GM19438 (cell line): Measurements from ENCODE around the gene PLXND1.

Source experiments
- ATAC-seq: cut with Tn5 transposase; IDR thresholded peaks from one replicate; pipeline ENCODE4 v1.9.1; 2021; ENCODE audit warnings: low read depth; ENCODE audit not compliant: unreplicated experiment

PLXND1 gene

DNA sequence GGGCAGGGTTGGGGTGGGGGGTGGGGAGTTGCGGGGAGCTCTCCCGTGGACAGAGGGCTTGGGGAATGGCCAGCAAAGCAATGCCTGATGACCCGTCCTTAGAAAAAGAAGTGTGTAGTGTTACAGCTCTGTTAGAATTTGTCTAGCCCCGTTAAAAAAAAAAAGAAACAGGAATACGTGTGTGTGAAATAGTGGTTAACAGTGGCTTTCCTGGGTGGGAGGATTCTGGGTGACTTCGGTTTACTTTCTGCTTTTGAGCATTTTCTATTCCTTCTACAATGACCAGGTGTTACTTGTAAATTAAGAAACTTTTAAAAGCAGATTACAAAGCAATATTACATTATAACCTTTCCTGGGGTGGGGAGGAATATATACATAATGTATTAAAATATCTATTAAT lies 38.5 kb downstream of the PLXND1 start:
- no peak for ATAC-seq

DNA sequence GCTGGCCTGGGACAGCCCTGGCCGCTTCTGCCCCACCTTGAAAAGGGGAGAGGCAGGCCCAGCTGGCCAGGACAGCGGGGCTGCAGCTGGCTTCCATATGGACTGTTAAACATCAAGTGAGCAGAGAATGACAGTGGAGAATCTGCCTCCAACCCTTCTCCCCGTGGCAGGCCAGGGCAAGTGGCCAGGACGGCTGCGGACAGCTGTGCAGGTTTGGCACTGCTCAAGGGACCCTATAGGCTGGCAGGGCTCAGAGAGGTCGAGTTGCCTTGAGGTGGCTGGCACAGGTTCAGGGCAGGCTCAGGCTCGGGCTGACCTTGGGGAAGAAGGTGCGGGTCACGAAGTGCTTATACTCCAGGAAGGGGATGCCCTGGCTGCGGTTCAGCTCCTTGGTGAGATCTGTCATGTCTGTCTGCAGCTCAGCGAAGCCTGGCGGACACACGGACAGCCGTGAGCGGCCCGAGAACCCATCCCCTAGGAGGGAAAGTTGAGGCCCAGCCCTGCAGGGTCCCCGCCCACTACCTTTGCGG lies 39.2 kb downstream of the PLXND1 start:
- ATAC-seq, result no peak

DNA sequence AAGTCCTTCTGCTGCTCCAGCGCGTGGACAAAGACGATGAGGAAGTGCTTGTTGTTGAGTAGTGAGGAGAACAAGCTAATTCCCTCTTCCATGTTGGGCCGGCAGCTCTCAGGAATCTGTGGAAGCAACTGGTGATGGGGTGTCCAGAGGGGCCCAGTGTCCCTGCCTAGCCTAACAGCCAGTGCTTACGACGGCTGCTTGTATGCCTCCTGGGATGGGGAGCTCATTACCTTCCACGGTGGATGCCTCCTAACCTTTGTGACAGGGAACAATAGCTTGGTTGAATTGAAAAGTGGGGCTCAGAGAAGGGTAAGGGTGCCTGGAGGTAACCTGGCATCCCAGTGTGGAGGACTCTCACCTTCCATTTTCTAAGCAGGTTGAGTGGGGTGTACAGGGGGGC lies 40.6 kb downstream of the PLXND1 start:
- no peak for ATAC-seq

DNA sequence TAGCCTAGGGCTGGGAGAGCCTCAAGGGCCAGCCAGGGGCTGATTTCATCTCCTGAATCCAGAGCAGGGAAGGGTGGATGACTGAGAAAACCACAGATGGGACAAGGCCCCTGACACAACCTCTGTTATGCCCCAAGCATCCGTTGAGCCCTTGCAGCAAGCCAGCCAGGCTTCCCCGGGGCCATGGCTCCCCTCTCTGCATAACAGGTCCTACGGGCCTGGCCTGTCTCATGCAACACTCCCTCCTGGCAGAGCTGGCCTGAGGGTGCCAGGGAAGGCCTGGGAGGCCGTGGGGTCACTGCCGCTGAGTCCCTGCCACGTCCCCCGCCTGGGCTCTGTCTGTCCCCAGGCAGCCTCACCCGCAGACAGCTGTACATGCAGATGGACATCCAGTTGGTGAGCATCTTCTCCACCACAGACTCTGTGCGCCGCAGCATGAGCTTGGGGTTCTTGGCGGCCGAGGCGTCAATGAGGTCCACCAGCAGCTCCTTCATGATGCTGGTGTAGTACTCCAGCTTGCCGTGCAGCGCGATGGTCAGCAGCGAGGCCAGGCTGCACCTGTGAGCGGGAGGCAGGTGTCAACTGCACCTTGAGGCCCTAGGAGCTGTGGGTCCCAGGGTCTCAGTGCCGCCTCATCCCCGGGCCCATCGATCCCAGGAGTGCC lies 41.4 kb downstream of the PLXND1 start:
- ATAC-seq, result no peak

DNA sequence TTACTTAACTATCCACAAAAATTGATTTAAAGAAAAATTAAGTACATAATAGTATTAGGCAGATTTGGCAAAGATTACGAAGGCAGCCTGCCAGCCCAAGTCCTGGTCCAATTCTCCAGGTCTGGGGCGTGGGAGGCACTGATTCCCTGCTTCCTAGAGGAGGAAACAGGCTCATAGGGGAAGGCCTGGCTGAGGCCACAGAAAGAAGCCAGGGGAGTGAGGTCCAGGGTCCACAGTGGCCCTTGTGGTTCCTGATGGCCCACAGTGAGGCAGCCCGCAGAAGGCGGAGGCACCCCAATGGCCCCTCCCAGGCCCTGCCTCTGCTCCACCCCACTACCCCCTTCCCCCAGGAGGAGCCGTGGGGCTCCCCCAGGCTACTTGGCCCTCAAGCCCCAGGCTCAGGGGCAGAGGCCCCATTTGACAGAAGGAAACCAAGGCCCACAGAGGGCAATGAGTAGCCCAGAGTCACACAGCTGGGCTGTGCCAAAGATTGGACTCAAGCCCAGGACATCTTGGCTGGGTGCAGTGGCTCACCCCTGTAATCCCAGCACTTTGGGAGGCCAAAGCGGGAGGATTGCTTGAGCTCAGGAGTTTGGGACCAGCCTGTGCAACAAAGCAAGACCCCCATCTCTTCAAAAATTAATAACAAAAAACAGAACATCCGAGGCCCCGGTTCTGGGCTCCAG lies 42.5 kb downstream of the PLXND1 start:
- ATAC-seq, result no peak

DNA sequence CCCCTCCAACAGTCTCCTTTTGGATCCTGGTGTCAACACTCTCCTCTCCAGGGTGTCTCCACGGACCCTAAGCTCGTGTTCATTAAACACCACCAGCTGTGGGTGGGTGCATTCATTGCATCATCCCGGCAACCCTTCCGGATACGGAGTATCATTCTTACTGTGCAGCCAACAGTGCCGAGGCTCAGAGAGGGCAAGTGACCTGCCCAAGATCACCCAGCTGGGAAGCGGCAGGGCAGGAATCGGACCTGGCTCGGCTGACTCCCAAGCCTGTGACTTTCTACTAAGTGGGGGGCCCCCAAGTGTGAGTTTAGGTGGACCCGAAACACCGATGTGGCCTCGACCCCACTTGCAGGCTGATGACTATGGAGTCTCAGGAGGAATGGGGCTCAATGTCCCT lies 43.1 kb downstream of the PLXND1 start:
- no peak for ATAC-seq

DNA sequence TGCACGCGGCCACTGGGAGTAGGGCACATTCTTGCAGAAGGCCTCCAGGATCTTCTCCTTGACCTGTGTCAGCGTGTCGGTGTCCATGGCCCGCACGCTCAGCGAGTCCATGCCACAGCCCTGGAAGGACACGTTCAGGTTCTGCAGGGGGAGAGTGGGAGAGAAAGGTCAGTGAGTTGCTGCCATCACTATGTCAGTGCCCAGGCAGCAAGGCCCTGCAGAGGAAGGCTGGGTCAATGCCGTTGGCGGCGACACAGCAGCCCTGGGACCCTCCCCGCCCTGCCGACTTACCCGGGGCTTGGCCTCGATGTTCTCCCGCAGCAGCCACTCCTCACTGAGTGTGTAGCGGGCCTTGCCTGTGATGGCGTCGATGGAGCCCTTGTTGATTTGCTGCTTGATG lies 43.7 kb downstream of the PLXND1 start:
- ATAC-seq, result no peak

DNA sequence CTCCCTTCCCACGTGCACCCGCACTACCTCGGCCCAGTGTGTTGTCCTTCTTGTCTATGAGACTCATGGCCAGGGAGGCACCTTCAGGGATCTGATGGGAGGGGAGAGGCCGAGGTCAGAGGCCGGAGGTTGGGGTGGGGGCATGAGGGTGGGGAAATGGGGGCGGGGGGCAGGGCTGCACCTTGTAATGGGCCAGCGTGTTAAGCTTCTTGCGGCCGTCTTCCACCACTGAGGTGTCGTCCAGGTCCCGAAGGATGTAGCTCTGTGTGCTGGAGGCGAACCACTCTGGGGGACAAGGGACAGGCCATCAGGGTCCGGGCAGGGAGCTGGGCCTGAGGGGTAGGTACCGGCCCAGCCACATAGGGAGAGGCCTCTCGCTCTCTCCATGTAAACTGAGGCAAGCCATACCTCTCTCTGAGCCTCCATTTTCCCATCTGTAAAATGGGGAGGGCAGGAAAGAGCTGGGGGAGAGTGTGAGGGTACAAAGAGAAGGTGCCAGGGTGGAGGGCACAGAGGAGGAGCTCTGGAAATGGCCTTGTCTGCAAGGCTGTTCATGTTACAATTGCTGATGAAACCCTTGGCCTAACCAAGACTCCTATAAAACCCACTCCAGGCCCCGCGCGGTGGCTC lies 44.7 kb downstream of the PLXND1 start:
- no peak for ATAC-seq

DNA sequence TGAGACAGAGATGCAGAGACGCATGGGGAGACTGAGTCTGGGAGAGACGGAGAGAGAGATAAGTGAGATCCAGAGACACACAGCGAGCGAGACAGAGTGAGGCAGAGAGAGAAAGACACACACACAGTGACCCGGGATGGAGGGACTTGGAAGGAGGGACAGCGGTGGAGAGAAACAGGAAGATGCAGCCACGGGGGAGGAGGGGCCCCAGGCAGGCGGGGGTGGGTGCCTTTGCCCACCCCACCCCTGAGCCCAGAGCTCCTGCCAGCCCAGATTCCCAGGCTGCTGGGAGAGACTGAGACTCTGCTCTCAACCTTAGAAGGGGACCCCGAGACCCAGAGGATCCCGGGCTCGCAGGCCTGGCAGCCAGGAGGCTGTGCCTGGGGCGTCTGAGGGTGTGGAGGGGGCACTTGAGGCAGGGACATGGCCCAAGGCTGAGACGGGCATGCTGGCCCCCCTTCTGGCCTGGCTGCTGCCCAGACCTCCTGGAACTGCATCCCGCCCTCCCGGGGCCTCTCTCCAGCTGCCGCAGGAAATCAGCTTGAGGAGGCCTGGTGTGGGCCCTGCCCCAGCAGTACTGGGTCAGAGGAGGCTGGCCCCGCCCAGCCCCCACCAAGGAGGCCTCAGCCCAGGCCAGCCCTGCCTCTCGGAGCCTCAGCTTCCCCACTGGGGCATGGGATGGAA lies 45.4 kb downstream of the PLXND1 start:
- ATAC-seq, result no peak

DNA sequence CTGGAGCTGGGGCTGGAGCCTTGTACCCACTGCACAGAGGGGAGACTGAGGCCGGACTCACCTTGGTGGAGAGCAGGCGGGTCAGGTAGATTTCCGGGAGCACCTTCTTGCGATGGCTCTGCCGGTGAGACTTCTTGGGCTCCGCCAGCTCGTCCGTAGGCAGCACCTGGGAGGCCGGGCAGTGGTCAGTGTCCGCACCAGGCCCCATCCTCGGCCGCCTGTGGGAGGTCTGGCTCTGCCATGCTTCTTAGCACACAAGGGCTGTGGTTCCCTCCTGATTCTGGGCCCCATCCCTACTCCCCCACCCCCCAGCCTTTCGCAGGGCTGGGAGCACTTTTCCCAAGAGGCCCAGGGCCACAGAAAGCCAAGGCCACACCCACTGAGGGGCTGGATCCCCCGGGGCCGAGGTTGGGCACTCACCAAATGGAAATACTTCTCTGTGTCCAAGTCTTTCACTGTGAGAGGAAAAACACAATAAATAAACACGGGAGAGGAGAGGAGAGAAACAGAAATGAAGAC lies 46.1 kb downstream of the PLXND1 start:
- no peak for ATAC-seq

DNA sequence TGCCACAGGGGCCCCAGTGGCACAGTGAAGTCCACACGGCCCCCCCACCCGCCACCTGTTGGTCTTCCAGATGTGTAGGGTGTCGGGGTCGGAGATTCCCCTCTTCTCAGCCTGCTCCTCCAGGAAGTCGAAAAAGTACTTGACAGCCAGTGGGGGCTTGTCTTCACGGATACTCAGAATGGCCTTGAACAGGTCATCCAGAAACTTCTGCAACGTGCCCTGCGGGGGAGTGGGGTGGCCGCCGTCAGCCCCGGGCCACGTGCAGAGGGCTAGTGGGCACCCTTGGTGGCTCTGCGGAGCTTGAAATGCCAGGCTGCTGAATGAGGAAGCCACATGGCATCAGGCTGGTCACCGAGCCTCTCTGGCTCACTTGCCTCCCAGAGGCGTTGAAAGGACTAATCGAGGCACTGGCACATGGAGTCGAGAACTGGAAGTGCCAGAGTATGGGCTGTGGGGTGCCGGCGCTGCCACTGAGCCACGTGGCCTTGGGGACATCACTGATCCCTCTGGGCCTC lies 46.9 kb downstream of the PLXND1 start:
- no peak for ATAC-seq

DNA sequence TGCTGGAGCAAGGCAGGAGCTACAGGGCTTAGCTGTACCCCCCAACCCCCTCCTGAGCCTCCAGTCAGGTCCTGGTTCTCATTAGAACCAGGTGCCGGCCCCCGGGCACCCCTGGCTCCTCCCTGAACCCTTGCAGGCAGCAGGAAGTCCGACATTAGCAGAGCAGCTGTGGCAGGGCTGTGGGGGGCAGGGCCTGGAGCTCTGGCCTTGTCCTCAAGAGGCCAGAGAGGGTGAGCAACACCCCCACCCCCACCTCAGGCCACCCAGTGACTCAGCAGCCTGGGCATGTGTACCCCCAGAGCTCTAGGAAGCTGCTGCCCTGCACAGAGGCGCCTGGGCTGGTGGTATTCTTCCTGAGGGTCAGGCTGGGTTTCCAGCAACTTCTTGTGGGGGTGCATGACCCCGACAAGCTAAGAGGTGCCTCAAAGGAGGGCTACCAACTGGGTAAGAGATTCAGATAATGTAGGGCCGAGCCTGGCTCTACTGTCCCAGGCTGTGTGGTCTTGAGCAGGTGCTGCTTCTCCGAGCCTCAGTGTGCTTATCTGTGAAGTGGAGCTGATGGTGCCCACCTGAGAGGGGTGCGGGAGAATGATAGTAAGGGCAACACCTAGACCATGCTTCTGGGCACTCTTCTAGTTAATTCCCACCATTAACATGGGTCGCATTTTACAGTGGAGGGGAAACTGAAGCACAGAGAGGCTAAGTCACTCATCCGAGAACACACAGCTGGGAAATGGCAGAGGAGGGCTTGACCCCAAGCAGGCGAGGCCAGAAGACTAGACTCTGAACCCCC lies 47.5 kb downstream of the PLXND1 start:
- peak; percentile 49 for ATAC-seq

DNA sequence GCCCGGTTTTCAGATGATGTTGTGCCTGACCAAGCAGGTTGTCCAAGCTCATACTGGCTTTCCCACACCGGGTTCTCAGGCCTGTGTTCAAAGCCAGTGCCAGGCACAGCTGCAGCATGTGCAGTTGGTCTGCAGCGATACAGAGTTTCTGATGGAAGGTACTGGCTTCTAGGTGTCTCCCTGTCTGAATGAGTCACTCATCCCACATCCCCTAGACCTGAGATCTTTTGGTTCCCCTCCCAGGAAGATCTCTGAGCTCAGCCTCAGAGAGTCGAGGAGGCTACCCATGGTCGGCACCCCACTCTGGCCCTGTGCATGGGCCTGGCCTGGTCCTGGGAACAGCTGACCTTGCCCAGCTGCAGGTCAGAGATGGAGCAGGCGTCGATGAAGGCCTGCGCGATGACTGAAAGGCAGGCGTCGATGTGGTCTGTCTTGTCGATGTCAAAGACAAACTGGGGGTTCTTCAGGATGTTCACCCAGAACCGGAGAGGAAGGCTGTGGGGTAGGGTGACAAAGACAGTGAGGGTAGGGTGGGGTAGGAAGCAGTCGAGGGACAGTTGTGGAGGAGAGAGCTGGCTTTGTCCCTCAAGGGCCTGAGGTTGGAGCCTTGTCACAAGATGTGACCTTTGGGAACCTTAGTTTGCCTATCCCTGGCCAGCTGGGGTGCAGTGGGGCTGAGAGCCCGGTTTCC lies 48.2 kb downstream of the PLXND1 start:
- ATAC-seq, result no peak

DNA sequence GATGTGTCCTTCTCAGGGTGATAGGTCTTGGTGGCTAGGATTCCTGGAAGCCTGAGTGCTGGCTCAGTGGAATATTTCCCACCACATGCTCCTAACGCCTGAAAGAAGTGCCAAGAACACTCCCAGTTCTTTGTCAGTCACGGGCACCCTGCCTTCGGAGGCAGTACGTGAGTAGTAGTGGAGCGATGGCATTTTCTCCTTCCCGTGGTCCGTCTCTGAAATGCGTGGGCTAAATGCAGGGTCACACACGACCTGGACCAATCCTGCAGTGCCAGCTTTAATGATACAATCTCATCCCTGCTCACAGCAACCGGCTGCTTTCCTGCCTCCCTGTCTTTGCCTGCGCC lies 49.0 kb downstream of the PLXND1 start:
- ATAC-seq, result no peak

DNA sequence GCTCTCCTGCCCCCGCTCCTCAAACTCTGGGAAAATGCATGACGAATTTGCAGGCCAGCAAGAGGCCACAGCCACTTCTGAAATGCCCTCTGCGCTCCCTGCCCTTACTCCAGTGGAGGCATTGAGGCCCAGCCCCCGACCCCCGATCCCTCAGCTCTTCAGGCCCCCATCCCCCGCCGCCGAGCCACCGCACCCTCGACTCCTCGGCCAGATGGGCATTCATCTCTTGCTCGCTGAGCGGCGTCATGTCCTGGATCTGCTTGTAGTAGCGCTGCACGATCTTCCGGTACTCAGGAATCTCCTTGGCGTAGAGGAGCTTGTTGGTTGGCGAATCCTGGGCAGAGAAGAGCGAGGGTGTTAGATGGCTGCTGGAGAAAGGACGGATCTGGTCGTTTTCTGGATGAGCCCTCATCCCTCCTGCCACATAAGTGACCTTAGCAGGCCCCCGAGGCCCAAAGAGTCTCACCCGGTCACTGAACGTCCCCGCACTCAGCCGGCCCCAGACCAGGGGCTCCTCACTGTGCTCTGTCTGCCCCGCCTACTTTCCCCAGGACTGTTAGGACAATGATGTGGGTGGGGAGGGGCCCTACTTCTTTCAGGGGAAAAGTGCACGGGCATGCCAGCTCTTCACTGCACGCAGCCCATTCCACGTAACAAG lies 49.5 kb downstream of the PLXND1 start:
- no peak for ATAC-seq

DNA sequence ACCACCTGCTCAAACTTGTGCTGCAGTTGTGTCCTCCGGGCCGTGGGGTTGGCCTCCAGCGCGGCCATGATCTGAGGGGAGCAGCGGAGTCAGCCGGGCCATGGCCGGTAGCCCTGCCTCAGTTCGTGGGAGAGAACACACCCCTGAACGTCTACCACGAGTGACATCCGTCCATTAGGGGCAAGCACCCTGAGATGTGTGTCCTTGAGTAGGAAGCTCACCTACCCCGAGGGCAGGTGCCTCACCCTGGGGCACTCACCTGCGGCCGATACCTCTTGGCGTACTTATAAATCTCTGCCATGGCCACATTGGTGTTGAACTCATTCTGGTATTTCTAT lies 50.1 kb downstream of the PLXND1 start:
- no peak for ATAC-seq

DNA sequence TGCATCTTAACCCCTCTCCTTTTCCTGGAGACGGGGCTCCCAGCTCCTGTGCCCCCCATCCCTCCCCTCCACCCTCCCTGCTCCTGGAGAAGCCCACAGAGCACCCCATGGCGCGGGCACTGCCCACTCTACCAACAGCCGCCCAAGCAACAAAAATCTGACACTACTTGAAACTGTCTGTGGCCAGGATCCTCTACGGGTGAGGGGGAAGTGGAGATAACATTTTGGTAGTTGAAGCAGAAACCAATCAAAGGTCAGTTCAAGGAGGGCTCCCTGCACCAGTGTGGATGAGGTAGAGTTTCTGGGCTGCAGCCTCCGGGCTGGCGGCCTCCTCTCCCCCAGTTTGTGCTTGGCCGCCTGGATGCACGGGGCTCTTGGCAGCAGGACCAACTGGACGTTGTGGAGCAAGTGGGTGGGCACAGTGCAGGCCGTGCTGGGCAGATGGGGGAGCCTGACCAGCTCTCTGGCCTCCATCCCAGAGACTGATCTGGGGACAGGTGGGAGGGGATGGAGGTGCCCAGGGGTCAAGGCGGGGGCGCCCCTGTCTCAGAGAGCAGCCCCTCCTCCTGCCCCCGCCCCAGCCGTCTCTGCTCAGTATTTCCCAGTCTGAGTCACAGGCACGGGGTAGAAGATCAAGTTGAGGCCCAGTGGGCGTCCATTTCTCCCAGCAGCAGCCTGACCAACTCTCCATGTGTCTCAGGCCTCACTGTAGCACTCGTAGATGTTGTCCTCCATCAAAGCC lies 50.7 kb downstream of the PLXND1 start:
- ATAC-seq, result no peak

DNA sequence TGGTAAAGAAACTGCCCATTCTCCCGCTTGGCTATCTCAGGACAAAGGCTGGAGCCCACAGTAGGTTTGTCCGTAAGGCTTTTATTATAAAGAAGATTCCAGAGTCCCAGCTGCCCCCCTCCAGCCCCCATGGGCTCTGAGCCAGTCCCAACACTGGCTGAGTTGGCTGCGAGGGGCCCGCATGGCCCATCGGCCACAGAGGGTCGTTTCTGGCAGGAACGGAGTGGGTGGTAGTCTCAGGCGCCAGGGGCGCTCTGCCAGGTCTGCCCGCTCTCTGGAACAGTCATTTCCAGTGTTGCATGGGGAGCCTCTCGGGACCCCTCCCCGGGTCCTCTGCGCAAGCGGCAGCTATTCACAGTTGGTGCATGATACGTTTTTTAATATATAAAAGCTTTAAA lies 51.3 kb downstream of the PLXND1 start:
- no peak for ATAC-seq
